ENCODE measurements around the gene ALAS1. TPM values are rescaled to one million over a fixed set of nuclear protein-coding genes. Genes with fewer than 3 reads are reported as not detected.

The ALAS1 gene
- total RNA-seq, 5 donors from 2014 or later (not counting 1 experiment from before 2014, with no cell fraction given) = 12.2 to 32.7 (median 27.1) TPM

DNA sequence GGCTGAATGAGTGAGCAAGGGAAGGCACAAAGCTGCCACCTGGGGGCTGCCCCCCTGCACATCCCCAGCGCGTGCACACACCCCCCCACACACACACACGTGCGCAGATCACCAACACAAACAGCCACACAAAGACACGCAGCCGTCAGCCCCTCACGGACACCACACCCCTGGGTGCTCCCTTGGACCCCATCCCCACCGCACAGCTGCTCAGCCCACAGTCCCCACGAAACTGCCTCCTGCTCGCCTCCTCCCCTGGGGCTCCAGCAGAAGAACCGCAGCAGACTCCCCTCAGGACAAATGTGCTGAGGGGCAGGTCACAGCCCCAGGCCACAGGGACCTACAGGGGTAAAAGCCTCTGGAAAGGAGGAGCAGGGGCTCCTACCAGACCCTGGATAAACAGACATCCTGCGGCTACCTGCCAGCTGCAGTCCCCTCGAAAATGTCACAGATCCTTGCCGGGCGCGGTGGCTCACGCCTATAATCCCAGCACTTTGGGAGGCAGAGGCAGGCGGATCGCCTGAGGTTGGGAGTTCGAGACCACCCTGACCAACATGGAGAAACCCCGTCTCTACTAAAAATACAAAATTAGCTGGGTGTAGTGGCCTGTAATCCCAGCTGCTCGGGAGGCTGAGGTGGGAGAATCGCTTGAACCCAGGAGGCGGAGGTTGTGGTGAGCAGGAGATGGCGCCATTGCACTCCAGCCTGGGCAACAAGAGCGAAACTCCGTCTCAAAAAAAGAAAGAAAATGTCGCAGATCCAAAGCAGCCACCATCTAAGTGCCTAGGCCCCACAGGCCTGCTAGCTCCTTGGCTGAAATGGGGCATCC lies 34.5 kb downstream of the ALAS1 start:
- DNase-seq (peak in 9 of 35 experiments; percentile 30 to 58 (median 42)), ATAC-seq (replicated peaks in 1 of 4) (peak in 1 of 4 experiments; percentile 28)
- peaks cover 26% of the 10 kb centered on the region for H3K36me3 Mint-ChIP-seq
- ChIA-PET POLR2A (interaction anchor here in 1 of 2 donors (1.1 kb wide), 1 partner anchor 107 kb away, joined by 3 read pairs; no protein-coding TSS in a partner anchor), CTCF (interaction anchor here (0.6 to 3.4 kb wide), 6 partner anchors 12 to 870 kb away, joined by 3 to 36 read pairs (median 6); partner anchors contain the start of gene WDR82 (in 1 of the 2))
- 77% methylated on average over 20 of the region's 28 CpGs for WGBS (ENCODE audit: insufficient coverage)
- H3K4me3 Mint-ChIP-seq = peak overlapping the region in 1 of 3 donors; percentile 55
- Histone ChIP-seq H3K36me3 (ENCODE audit: control insufficient read depth in 2 of 2, extremely low read depth in 1 of 2, insufficient read depth in 1 of 2, low read length in 1 of 2) (peaks cover 14 to 81% of the 10 kb centered on the region in 2 donors), H3K4me3 (ENCODE audit: control insufficient read depth in 1 of 2, extremely low read depth in 1 of 2, low read length in 1 of 2) (no peak overlapping the region), H3K27ac (ENCODE audit: low read length) (peak overlapping the region; percentile 34), H3K9me3 (no peaks in the 10 kb centered on the region), H3K27me3 (replicated peaks in 1 of 2; ENCODE audit: control insufficient read depth in 2 of 2, extremely low read depth in 1 of 2, insufficient read depth in 2 of 2, low read length in 1 of 2) (no peaks in the 10 kb centered on the region), H3K4me1 (ENCODE audit: control insufficient read depth in 1 of 2, extremely low read depth in 1 of 2, insufficient read depth in 2 of 2, low read length in 2 of 2) (peaks cover 19 to 67% of the 10 kb centered on the region in 2 experiments)
- no peaks in the 10 kb centered on the region for H3K27me3 Mint-ChIP-seq
- no peaks in the 10 kb centered on the region for H3K9me3 Mint-ChIP-seq
- H3K27ac Mint-ChIP-seq = peak overlapping the region; percentile 34 to 55
- H3K4me1 Mint-ChIP-seq = peaks cover 53 to 65% (median 61%) of the 10 kb centered on the region in 3 donors

DNA sequence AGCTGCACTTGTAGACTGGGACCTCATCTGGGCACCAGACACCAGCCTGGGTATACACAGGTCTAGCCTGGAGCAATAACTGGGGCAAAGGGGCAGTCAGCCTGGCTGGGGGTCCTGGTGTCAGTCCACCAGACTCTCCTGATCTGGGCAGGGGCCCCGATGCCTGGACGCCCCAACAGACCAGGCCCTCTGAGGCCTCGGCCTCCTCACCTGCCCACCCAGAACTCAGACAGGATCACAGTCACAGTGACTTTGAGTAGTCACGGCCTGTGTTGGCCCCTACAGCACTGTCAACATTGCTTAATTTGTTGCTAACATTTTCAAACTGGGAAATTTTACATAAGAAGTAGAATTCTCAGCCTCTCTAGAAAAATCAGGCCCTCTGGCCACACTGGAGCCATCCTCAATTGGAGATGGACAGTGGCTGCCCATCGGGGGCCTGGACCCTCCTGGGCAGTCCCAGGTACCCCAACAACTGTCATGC lies 35.2 kb downstream of the ALAS1 start:
- CTCF ChIA-PET = interaction anchor here in 1 of 2 donors (3.4 kb wide), 1 partner anchor 105 kb away, joined by 36 read pairs; no protein-coding TSS in a partner anchor
- H3K4me1 ChIP-seq (ENCODE audit: control insufficient read depth in 1 of 2, extremely low read depth in 1 of 2, insufficient read depth in 2 of 2, low read length in 2 of 2) = peaks cover 26 to 74% of the 10 kb centered on the region in 2 experiments
- ATAC-seq (replicated peaks in 1 of 4) = no peak
- no peaks in the 10 kb centered on the region for H3K9me3 ChIP-seq
- POLR2A ChIA-PET = interaction anchor here in 1 of 2 donors (1.1 kb wide), 1 partner anchor 106 kb away, joined by 3 read pairs; no protein-coding TSS in a partner anchor
- Mint-ChIP-seq H3K4me3 (peak overlapping the region in 1 of 3 donors; percentile 55), H3K9me3 (no peaks in the 10 kb centered on the region), H3K4me1 (peaks cover 55 to 69% (median 67%) of the 10 kb centered on the region in 3 donors), H3K27me3 (no peaks in the 10 kb centered on the region), H3K36me3 (peaks cover 26% of the 10 kb centered on the region), H3K27ac (peak overlapping the region in 1 of 2 donors; percentile 48)
- peak overlapping the region; percentile 34 for H3K27ac ChIP-seq (ENCODE audit: low read length)
- DNase-seq = no peak
- peaks cover 14 to 82% of the 10 kb centered on the region in 2 donors for H3K36me3 ChIP-seq (ENCODE audit: control insufficient read depth in 2 of 2, extremely low read depth in 1 of 2, insufficient read depth in 1 of 2, low read length in 1 of 2)
- H3K27me3 ChIP-seq (replicated peaks in 1 of 2; ENCODE audit: control insufficient read depth in 2 of 2, extremely low read depth in 1 of 2, insufficient read depth in 2 of 2, low read length in 1 of 2) = no peaks in the 10 kb centered on the region
- H3K4me3 ChIP-seq (ENCODE audit: control insufficient read depth in 1 of 2, extremely low read depth in 1 of 2, low read length in 1 of 2) = no peak overlapping the region
- 96% methylated on average over 5 of the region's 5 CpGs for WGBS (ENCODE audit: insufficient coverage)

DNA sequence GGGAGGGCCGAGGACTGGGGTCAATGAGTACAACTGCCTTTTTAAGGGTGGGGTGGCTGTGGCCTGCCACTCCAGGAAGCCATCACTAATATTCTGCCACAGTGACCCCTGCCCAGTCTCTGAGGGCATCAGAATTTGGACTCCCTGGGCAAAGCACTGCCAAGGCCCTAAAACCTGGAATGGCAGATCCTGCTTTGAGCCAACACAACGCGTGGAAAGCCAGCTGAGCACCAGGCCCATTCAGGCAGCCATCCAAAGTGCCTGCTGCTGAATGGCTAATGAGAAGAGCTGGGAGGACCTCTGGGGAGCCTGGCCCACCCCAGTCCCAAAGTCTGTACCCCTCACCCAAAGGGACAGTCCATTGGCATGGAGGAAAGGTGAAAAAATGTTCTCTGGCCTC lies 36.0 kb downstream of the ALAS1 start:
- peak overlapping the region in 1 of 3 donors; percentile 55 for H3K4me3 Mint-ChIP-seq
- DNase-seq (no peak), ATAC-seq (replicated peaks in 1 of 4) (no peak)
- H3K27ac Mint-ChIP-seq = peak overlapping the region in 1 of 2 donors; percentile 44
- no peaks in the 10 kb centered on the region for H3K9me3 ChIP-seq
- H3K4me3 ChIP-seq (ENCODE audit: control insufficient read depth in 1 of 2, extremely low read depth in 1 of 2, low read length in 1 of 2) = no peak overlapping the region
- 100% methylated on average over 2 of the region's 3 CpGs for WGBS (ENCODE audit: insufficient coverage)
- H3K9me3 Mint-ChIP-seq = no peaks in the 10 kb centered on the region
- H3K36me3 Mint-ChIP-seq = peaks cover 26% of the 10 kb centered on the region
- H3K36me3 ChIP-seq (ENCODE audit: control insufficient read depth in 2 of 2, extremely low read depth in 1 of 2, insufficient read depth in 1 of 2, low read length in 1 of 2) = peaks cover 14 to 74% of the 10 kb centered on the region in 2 donors
- H3K27me3 Mint-ChIP-seq = no peaks in the 10 kb centered on the region
- H3K4me1 ChIP-seq (ENCODE audit: control insufficient read depth in 1 of 2, extremely low read depth in 1 of 2, insufficient read depth in 2 of 2, low read length in 2 of 2) = peaks cover 31 to 78% of the 10 kb centered on the region in 2 experiments
- H3K27me3 ChIP-seq (replicated peaks in 1 of 2; ENCODE audit: control insufficient read depth in 2 of 2, extremely low read depth in 1 of 2, insufficient read depth in 2 of 2, low read length in 1 of 2) = no peaks in the 10 kb centered on the region
- no peak overlapping the region for H3K27ac ChIP-seq (ENCODE audit: low read length)
- POLR2A ChIA-PET = no interaction called here
- H3K4me1 Mint-ChIP-seq = peaks cover 59 to 74% (median 71%) of the 10 kb centered on the region in 3 donors
- CTCF ChIA-PET = interaction anchor here (0.6 to 3.0 kb wide), 3 partner anchors 13 to 105 kb away, joined by 3 to 10 read pairs (median 6); no protein-coding TSS in a partner anchor

DNA sequence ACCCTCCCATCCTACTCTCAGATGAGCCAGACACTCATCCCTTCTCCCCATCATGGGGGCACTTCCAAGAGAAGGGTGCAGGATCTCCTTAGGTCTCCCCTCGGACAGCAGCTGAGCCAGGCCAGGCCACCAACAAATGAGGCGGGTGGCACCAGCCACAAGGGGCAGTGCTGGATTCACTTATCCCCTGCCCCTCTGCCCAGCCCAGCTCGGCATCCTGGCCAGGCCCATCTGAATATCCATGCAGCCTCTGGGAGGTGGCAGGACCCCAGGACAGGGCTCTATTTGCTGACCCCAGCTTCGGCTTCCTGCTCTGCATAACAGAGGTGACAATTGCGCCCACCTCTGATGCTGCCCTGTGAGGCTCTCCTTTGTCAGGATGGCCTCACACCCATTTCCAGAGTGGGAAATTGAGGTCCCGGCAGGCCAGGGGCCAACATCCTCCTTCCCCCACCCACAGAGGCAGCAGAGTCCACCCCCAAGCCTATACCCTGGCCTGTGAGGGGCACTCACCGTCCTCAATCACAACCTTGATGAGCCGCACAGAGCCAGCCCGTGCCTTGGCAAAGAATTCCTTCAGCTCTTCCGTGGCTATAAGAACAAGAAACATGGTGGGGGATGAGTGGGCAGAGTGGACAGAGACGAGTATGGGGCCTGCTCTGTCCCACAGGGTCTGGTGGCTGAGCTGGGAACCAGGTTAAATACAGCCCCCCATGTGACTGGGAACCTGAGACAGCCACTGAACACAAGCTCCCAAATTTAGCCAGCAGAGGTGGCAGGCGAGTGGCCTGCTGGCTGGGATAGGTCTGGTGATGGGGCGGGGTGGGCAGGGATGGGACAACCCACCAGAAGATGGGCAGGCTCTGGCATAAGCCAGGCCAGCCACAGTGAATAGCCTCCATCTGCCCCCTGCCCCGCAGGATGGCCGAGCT lies 36.8 kb downstream of the ALAS1 start:
- Histone ChIP-seq H3K9me3 (no peaks in the 10 kb centered on the region), H3K4me1 (ENCODE audit: control insufficient read depth in 1 of 2, extremely low read depth in 1 of 2, insufficient read depth in 2 of 2, low read length in 2 of 2) (peaks cover 33 to 82% of the 10 kb centered on the region in 2 experiments), H3K4me3 (ENCODE audit: control insufficient read depth in 1 of 2, extremely low read depth in 1 of 2, low read length in 1 of 2) (no peak overlapping the region), H3K36me3 (ENCODE audit: control insufficient read depth in 2 of 2, extremely low read depth in 1 of 2, insufficient read depth in 1 of 2, low read length in 1 of 2) (peaks cover 8 to 65% of the 10 kb centered on the region in 2 donors), H3K27ac (ENCODE audit: low read length) (no peak overlapping the region), H3K27me3 (replicated peaks in 1 of 2; ENCODE audit: control insufficient read depth in 2 of 2, extremely low read depth in 1 of 2, insufficient read depth in 2 of 2, low read length in 1 of 2) (no peaks in the 10 kb centered on the region)
- H3K4me3 Mint-ChIP-seq = peak overlapping the region in 1 of 3 donors; percentile 55
- ChIA-PET POLR2A (interaction anchor here in 1 of 2 donors (0.5 kb wide), 1 partner anchor 18 kb away, joined by 3 read pairs; no protein-coding TSS in a partner anchor), CTCF (interaction anchor here (0.6 to 3.0 kb wide), 4 partner anchors 14 to 104 kb away, joined by 3 to 10 read pairs (median 5); no protein-coding TSS in a partner anchor)
- H3K27me3 Mint-ChIP-seq = no peaks in the 10 kb centered on the region
- no peak for ATAC-seq (replicated peaks in 1 of 4)
- H3K36me3 Mint-ChIP-seq = peaks cover 26% of the 10 kb centered on the region
- peaks cover 66 to 80% (median 74%) of the 10 kb centered on the region in 3 donors for H3K4me1 Mint-ChIP-seq
- peak overlapping the region; percentile 44 to 57 for H3K27ac Mint-ChIP-seq
- DNase-seq = no peak
- no peaks in the 10 kb centered on the region for H3K9me3 Mint-ChIP-seq
- 95% methylated on average over 15 of the region's 15 CpGs for WGBS (ENCODE audit: insufficient coverage)

DNA sequence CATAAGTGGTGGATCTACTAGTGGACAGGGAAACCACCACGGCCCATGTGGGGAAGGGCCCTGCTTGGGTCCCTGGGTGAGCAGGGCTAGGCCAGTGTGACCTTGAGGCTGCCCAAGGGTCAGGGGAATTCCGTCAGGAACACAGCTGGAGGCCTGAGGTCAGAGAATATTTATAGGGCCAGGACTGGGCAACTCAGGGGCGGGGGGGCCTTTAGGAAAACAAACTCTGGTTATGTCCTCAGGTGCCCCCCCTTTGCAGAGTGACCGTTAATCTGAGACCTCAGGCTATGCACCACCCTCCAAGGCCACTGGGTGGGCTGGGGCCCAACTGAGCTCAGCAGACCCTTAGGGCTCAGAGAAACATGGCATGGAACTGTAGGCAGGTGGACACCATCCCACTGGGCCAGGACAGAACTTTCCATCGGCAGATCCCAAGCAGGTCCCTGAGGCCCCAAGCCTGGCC lies 38.5 kb downstream of the ALAS1 start:
- Mint-ChIP-seq H3K27ac (peak overlapping the region; percentile 44 to 86), H3K9me3 (no peaks in the 10 kb centered on the region), H3K27me3 (no peaks in the 10 kb centered on the region), H3K4me1 (peaks cover 80 to 87% (median 83%) of the 10 kb centered on the region in 3 donors), H3K4me3 (peak overlapping the region in 2 of 3 donors; percentile 31 to 97), H3K36me3 (peaks cover 15% of the 10 kb centered on the region)
- no peak for ATAC-seq (replicated peaks in 1 of 4)
- WGBS (ENCODE audit: insufficient coverage) = 96% methylated on average over 5 of the region's 5 CpGs
- H3K36me3 ChIP-seq (ENCODE audit: control insufficient read depth in 2 of 2, extremely low read depth in 1 of 2, insufficient read depth in 1 of 2, low read length in 1 of 2) = peaks cover 4 to 49% of the 10 kb centered on the region in 2 donors
- ChIA-PET POLR2A (no interaction called here), CTCF (interaction anchor here (0.6 to 3.0 kb wide), 2 partner anchors 101 to 103 kb away, joined by 3 to 10 read pairs; no protein-coding TSS in a partner anchor)
- no peak for DNase-seq
- peaks cover 48 to 90% of the 10 kb centered on the region in 2 experiments for H3K4me1 ChIP-seq (ENCODE audit: control insufficient read depth in 1 of 2, extremely low read depth in 1 of 2, insufficient read depth in 2 of 2, low read length in 2 of 2)
- H3K27ac ChIP-seq (ENCODE audit: low read length) = no peak overlapping the region
- H3K4me3 ChIP-seq (ENCODE audit: control insufficient read depth in 1 of 2, extremely low read depth in 1 of 2, low read length in 1 of 2) = no peak overlapping the region
- no peaks in the 10 kb centered on the region for H3K9me3 ChIP-seq
- no peaks in the 10 kb centered on the region for H3K27me3 ChIP-seq (replicated peaks in 1 of 2; ENCODE audit: control insufficient read depth in 2 of 2, extremely low read depth in 1 of 2, insufficient read depth in 2 of 2, low read length in 1 of 2)

Measured in T-cell (primary cell).